ENCODE results near the gene ATP6V0C. TPM values are rescaled to one million over a fixed set of nuclear protein-coding genes. Genes with fewer than 3 reads are reported as not detected.

ATP6V0C gene
- total RNA-seq, 1 donor from 2014 or later: 7.1 TPM

- no peak for DNase-seq (ENCODE audit: low read depth in 2 of 2)
Measured at GRCh38 chr16:2508722-2509400, 4.9 kb upstream of the ATP6V0C start.

- DNase-seq (ENCODE audit: low read depth in 2 of 2): peak; percentile 66 to 81
Measured at GRCh38 chr16:2511128-2511800, 2.5 kb upstream of the ATP6V0C start.

- no peak for DNase-seq (ENCODE audit: low read depth in 2 of 2)
Measured at GRCh38 chr16:2511996-2512734, 1.6 kb upstream of the ATP6V0C start.

- DNase-seq (ENCODE audit: low read depth in 2 of 2): no peak
Measured at GRCh38 chr16:2512735-2513404, 882 bp upstream of the ATP6V0C start.

GRCh38 chr16:2514333-2515179, 804 bp downstream of the ATP6V0C start:
- peak in 1 of 2 donors; percentile 29 for DNase-seq (ENCODE audit: low read depth in 2 of 2)

GRCh38 chr16:2515180-2515851, 1.6 kb downstream of the ATP6V0C start:
- no peak for DNase-seq (ENCODE audit: low read depth in 2 of 2)

- DNase-seq (ENCODE audit: low read depth in 2 of 2): peak; percentile 26 to 51
Measured at GRCh38 chr16:2516391-2517240, 2.9 kb downstream of the ATP6V0C start.

GRCh38 chr16:2517954-2518605, 4.3 kb downstream of the ATP6V0C start:
- DNase-seq (ENCODE audit: low read depth in 2 of 2): no peak

- no peak for DNase-seq (ENCODE audit: low read depth in 2 of 2)
Measured at GRCh38 chr16:2518823-2519710, 5.3 kb downstream of the ATP6V0C start.

- no peak for DNase-seq (ENCODE audit: low read depth in 2 of 2)
Measured at GRCh38 chr16:2519711-2520080, 5.9 kb downstream of the ATP6V0C start.

- DNase-seq (ENCODE audit: low read depth in 2 of 2): peak; percentile 95 to 96
Measured at GRCh38 chr16:2520097-2520783, 6.5 kb downstream of the ATP6V0C start, which contains the start of gene AMDHD2. Gene AMDHD2, plus strand, starts transcription at chr16:2520371. Its CDS starts 88 bp downstream, at chr16:2520459.

GRCh38 chr16:2520784-2521531, 7.2 kb downstream of the ATP6V0C start:
- DNase-seq (ENCODE audit: low read depth in 2 of 2): peak in 1 of 2 donors; percentile 49

- DNase-seq (ENCODE audit: low read depth in 2 of 2): no peak
Measured at GRCh38 chr16:2523801-2524231, 10.1 kb downstream of the ATP6V0C start.

- no peak for DNase-seq (ENCODE audit: low read depth in 2 of 2)
Measured at GRCh38 chr16:2524339-2524938, 10.7 kb downstream of the ATP6V0C start.

GRCh38 chr16:2526135-2526534, 12.4 kb downstream of the ATP6V0C start:
- DNase-seq (ENCODE audit: low read depth in 2 of 2): no peak
